NT2/D1 (cell line): Measurements from ENCODE around the gene GLDN.

Source experiments
- DNase-seq: peaks from one replicate; pipeline ENCODE4 v3.0.0-alpha.2; 2011; ENCODE audit warnings: low read depth, low spot score
- H3K27me3 ChIP-seq: 2 replicates; pipeline ENCODE4 v1.6.0; 2011; ENCODE audit warnings: mild to moderate bottlenecking; ENCODE audit not compliant: insufficient read length, insufficient read depth
- H3K36me3 ChIP-seq: 2 replicates; pipeline ENCODE4 v1.6.1; 2011; ENCODE audit warnings: mild to moderate bottlenecking, low read length, mixed read lengths; ENCODE audit not compliant: insufficient read depth, insufficient read length
- H3K4me1 ChIP-seq: 2 replicates; pipeline ENCODE4 v1.5.1; 2011; ENCODE audit not compliant: insufficient read depth, insufficient read length
- H3K4me3 ChIP-seq: 2 replicates; pipeline ENCODE4 v1.5.1; 2011; ENCODE audit warnings: low read depth; ENCODE audit not compliant: insufficient read length
- H3K9ac ChIP-seq: 2 replicates; pipeline ENCODE4 v1.6.0; 2011; ENCODE audit warnings: low read depth; ENCODE audit not compliant: insufficient read length
- H3K9me3 ChIP-seq: 2 replicates; pipeline ENCODE4 v1.5.1; 2011; ENCODE audit warnings: mild to moderate bottlenecking, low read length; ENCODE audit not compliant: insufficient read depth
- SUZ12 ChIP-seq: IDR thresholded peaks from 2 replicates; pipeline ENCODE4 v1.6.1; 2011; ENCODE audit not compliant: insufficient read length, insufficient read depth; ENCODE audit errors: extremely low read depth
- YY1 ChIP-seq: IDR thresholded peaks from 2 replicates; pipeline ENCODE4 v1.6.1; 2011; ENCODE audit not compliant: insufficient read length, insufficient read depth
- ZNF274 ChIP-seq: IDR thresholded peaks from 2 replicates; pipeline ENCODE4 v1.6.1; 2011; ENCODE audit warnings: mild to moderate bottlenecking, low read depth, low read length

GLDN gene

GRCh38 chr15:51377038-51377786 is 35.8 kb downstream of the GLDN start:
- Histone ChIP-seq H3K4me3 (no peak overlapping the region), H3K36me3 (no peaks in the 10 kb centered on the region), H3K9me3 (no peaks in the 10 kb centered on the region), H3K4me1 (no peaks in the 10 kb centered on the region), H3K27me3 (no peaks in the 10 kb centered on the region), H3K9ac (no peak overlapping the region)
- no peak for TF ChIP-seq SUZ12
- TF ChIP-seq YY1 = no peak
- no peak for TF ChIP-seq ZNF274
- no peak for DNase-seq

- Histone ChIP-seq H3K4me3 (no peak overlapping the region), H3K27me3 (no peaks in the 10 kb centered on the region), H3K36me3 (no peaks in the 10 kb centered on the region), H3K4me1 (no peaks in the 10 kb centered on the region), H3K9ac (no peak overlapping the region), H3K9me3 (no peaks in the 10 kb centered on the region)
- TF ChIP-seq ZNF274 = no peak
- no peak for TF ChIP-seq SUZ12
- no peak for TF ChIP-seq YY1
- no peak for DNase-seq
These were observed 37.0 kb downstream of the GLDN start for GRCh38 chr15:51378406-51378805.

- Histone ChIP-seq H3K4me3 (no peak overlapping the region), H3K36me3 (no peaks in the 10 kb centered on the region), H3K9ac (no peak overlapping the region), H3K4me1 (no peaks in the 10 kb centered on the region), H3K9me3 (no peaks in the 10 kb centered on the region; the same call in 1 of the 2 replicates), H3K27me3 (no peaks in the 10 kb centered on the region)
- TF ChIP-seq SUZ12 (no peak), ZNF274 (no peak), YY1 (no peak)
- DNase-seq = no peak
These were observed 37.9 kb downstream of the GLDN start for GRCh38 chr15:51379390-51379789.

DNA sequence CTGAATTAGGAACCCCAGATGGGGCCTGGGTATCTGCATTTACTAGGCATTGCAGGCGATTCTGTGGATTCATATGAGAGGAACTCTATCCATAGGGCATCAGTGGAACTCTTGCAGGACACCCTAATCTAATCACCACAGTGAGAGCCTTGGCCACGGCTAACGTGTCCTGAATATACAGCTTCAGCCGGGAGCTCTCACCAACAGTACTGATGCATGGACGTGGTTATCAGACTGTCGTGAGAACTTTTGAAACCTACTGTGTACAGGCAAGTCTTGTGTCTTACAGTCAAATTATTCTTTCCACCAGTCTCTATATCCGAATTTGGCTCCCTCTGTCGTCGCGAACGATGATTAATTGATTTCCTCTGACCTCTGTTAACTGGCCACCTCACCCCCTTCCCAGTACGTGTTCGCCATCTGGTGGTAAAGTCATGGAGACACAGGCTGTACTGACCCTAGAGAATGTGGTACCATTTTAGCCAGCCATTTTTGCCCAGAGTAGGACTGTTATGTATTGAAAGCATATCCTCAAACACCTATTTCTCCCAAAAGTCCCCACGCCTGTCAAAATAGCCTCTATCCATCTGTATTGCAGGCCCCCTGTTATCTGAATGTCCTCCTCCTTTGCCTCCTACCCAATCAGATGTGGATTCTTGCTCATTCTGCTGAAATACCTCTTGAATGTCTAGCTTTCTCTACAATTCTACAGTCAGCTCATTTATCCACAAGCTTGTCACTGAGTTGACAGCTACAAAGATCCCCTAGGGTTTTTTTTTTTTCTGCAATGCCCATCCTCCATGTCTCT is 39.7 kb downstream of the GLDN start:
- Histone ChIP-seq H3K4me1 (no peaks in the 10 kb centered on the region), H3K9me3 (no peaks in the 10 kb centered on the region; the same call in 1 of the 2 replicates), H3K27me3 (peaks cover 3% of the 10 kb centered on the region), H3K36me3 (no peaks in the 10 kb centered on the region), H3K4me3 (no peak overlapping the region), H3K9ac (no peak overlapping the region)
- TF ChIP-seq YY1 = no peak
- TF ChIP-seq ZNF274 = no peak
- no peak for TF ChIP-seq SUZ12
- DNase-seq = peak; percentile 48

- Histone ChIP-seq H3K4me1 (no peaks in the 10 kb centered on the region), H3K36me3 (no peaks in the 10 kb centered on the region), H3K9me3 (no peaks in the 10 kb centered on the region; the same call in 1 of the 2 replicates), H3K9ac (no peak overlapping the region), H3K27me3 (peaks cover 5% of the 10 kb centered on the region), H3K4me3 (no peak overlapping the region)
- DNase-seq = peak; percentile 28
- TF ChIP-seq SUZ12 (no peak), YY1 (no peak), ZNF274 (no peak)
These were observed 41.3 kb downstream of the GLDN start for GRCh38 chr15:51382787-51383186.

- Histone ChIP-seq H3K9me3 (no peaks in the 10 kb centered on the region; the same call in 1 of the 2 replicates), H3K4me3 (no peak overlapping the region), H3K4me1 (no peaks in the 10 kb centered on the region), H3K27me3 (peaks cover 5% of the 10 kb centered on the region), H3K9ac (no peak overlapping the region), H3K36me3 (no peaks in the 10 kb centered on the region)
- TF ChIP-seq YY1 (no peak), SUZ12 (no peak), ZNF274 (no peak)
- DNase-seq = no peak
These were observed 44.6 kb downstream of the GLDN start for GRCh38 chr15:51386029-51386428.

- Histone ChIP-seq H3K27me3 (peaks cover 5% of the 10 kb centered on the region), H3K36me3 (no peaks in the 10 kb centered on the region), H3K4me3 (no peak overlapping the region), H3K4me1 (no peaks in the 10 kb centered on the region), H3K9ac (no peak overlapping the region), H3K9me3 (no peaks in the 10 kb centered on the region; the same call in 1 of the 2 replicates)
- TF ChIP-seq SUZ12 (no peak), ZNF274 (no peak), YY1 (no peak)
- DNase-seq = no peak
These were observed 45.0 kb downstream of the GLDN start for GRCh38 chr15:51386486-51386885.
